Hematopoietic multipotent progenitor cell treated with erythropoietin and hydrocortisone succinate and interleukin-3 and kit ligand, for 17 days (in vitro differentiated cells): ENCODE results near the gene CFAP410.
"Not testable (repeated sequence)": the region's sequence is repeated elsewhere in the genome, so short reads cannot be mapped to it uniquely, and the experiment has no call there.

ENCODE experiments used
- DNase-seq: peaks from one replicate; pipeline ENCODE4 v3.0.0-alpha.2; 2015; ENCODE audit warnings: low spot score

CFAP410 gene

GRCh38 chr21:44316277-44316900 lies 22.8 kb downstream of the CFAP410 start:
- DNase-seq, result no peak

GRCh38 chr21:44315691-44316203 lies 23.4 kb downstream of the CFAP410 start:
- no peak for DNase-seq

- DNase-seq, result no peak
Measured at GRCh38 chr21:44314561-44314960, 24.6 kb downstream of the CFAP410 start.

DNA sequence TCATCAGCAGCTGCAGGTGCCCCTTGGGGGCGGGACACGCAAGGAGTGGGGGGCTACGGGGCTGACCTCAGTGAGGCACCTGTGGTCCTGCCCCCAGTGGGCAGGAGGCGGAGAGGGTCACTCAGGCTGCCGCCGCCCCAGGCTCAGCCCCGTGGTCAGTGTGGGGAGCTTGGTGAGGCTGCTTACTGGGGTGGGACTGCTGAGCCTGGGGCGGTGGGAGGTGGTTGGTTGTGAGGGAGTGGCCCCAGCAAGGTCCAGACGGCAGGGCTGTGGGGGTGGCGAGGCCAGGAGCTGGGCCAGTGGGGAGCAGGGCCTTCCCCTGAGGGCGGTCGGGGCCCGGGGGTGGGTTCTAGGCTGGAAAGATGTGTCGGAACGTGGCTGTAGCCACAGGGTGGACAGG lies 25.1 kb downstream of the CFAP410 start:
- DNase-seq, result no peak

DNA sequence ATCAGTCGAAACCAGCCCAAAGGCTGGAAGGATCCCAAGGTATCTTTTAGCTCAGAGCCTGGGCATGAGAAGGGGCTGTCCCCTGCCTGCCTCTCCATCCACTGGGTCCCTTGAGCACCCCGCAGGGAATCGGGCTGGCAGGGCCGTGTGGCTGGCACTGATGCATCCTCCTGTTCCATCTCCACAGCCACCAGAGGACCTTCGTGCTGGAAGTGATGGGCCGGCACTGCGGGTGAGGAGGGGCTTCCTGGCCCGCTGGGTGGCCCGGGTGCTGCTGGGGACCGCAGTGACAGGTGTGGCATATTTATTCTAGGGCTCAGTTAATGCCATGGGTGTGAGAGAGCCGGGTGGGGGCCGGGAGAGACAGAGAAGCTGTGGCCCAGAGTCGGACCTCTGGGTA lies 25.7 kb downstream of the CFAP410 start:
- DNase-seq, result no peak

DNA sequence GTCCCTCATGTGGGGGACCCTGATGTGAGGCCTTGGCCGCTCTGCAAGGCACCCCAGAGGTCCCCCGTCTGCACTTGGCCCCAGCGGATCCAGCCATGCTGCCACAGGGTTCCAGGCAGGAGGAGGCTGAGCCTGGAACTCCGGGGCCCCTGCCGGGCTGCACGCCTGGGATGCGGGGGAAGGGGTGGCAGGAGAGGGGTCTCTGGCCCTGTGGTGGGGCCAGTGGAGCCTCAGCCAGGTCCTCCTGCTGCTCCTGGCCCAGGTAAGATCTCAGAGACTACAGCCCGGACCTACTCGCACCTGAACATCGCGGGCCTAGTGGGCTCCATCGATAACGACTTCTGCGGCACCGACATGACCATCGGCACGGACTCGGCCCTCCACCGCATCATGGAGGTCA lies 26.5 kb downstream of the CFAP410 start:
- no peak for DNase-seq

- DNase-seq, result no peak
Measured at GRCh38 chr21:44312089-44312488, 27.1 kb downstream of the CFAP410 start.

- DNase-seq, result no peak
Measured at GRCh38 chr21:44310628-44311507, 28.3 kb downstream of the CFAP410 start.

DNA sequence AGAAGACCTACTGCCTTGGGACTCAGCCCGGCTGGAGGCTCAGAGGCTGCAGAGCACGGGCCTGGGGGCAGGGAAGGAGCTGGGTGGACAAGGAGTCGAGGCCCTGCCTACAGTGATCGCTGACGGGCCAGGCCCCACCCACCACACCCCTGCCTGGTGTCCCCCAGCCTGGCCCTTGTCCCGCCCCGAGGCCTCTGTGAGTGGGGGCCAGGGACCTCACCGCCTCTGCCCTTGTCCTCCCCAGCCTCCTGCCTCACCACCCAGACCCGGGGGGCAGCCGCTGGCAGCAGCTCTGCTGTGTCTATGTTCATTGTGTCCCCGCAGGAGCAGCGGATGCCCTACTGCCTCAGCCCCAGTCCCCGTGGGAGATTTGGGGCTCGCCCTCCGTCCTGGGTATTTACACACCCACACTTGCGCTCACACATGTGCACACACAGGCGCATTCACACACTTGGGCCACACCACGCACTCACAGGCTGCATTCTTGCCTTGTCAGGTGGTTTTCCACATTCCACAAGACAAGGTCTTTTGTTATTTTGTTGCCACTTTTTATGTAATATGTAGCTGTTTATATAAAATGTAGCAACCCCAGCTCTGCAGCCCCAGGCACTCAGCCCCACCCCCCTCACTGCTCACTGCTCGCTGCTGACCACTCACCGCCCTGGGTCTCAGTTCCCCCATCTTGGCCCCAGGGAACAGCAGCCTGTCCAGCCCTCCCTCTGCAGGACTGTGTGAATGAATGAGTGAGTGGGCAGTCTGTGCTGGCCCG lies 32.1 kb downstream of the CFAP410 start:
- DNase-seq, result no peak

DNA sequence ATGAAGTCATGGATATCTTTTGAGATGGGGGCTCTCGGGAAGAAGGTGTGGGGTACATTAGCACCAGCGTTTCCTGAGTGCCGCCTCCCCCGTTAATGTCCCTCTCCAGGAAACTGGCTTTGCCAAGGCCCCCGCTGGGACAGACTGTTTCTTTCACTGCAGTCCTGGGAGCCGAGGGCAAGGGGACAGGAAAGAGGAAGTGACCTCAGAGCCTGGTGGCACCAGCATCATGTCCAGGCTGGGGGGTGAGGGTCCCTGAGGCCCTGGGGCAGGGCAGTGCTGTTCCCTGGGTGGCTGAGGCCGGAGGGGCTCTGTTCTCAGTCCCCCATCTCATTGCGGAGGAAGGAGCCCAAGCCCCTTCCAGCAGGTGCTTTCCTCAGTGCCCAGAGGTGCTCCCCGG lies 33.5 kb downstream of the CFAP410 start:
- DNase-seq, result no peak

DNA sequence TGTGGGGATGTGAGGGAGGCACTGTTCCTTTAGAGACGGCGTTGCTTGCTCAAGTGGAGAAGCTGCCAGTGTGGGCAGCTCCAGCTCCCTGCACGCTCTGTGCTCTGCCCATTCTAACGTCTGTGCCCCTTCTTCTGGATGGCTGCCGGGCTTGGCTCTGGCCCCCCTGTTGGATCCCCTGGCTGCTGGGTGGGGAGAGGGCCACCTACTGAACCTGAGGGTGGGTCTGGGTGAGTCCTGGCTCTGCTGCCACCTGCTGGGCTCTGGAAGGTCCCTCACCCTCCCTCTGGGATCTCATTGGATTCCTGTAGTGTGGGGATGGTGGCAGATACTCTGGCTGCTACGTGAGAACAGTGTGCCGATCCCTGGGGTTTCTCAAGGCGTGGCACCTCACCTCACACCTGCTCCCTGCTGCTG lies 34.3 kb downstream of the CFAP410 start:
- DNase-seq, result no peak

DNA sequence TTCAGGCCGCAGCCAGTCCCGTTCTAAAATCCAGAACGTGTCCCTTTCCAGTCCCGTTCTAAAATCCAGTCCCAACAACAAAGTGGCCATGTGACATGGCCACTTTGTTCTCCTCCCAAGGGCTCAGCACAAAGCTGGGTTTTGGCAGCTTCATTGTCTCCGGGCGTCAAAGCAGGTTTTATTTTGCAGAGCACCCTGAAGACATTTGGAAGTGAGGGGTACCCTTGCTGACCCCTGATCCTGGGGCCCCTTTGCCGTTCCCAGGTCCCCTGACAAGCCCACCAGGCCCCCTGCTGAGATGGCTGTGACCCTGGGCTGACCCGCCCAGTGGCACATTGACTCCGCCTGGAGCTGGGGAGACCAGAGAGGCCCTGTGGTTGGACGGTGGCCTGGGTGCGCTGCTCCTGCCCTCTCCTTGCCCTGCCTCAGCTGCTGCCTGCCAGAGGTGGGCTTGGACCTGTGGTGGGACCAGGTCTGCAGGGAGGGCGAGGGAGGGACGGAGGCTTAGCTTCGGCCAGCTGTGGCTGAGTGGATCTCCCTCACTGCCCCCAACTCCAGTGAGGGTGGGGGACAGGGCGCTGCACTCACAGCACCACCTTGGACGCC lies 35.1 kb downstream of the CFAP410 start:
- DNase-seq, result no peak

DNA sequence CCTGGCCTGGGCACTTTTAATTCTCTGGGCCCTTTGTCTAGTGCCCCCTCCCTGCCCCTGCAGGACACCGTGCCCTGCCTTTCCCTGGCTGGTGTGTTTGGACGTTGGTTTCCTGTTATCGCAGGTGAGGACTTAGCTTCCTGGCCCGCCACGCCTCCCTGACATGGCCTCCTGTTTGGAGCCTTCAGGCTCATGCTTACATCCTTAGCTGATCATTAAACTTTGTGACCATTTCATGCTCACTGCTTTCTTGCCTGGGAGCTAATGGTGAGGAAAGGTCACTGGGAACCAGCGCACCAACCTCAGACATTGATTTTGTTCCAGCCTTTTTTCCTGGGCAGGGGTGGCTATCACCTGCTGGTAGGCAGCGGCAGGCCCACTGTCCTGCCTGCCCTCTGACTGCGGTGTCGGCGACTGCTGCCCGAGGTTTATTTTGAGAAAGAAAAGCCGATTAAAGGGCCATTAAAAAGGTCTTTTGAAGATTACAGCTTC lies 35.7 kb downstream of the CFAP410 start:
- DNase-seq, result no peak

- not testable (repeated sequence) for DNase-seq
Measured at GRCh38 chr21:44302573-44303401, 36.4 kb downstream of the CFAP410 start.

DNA sequence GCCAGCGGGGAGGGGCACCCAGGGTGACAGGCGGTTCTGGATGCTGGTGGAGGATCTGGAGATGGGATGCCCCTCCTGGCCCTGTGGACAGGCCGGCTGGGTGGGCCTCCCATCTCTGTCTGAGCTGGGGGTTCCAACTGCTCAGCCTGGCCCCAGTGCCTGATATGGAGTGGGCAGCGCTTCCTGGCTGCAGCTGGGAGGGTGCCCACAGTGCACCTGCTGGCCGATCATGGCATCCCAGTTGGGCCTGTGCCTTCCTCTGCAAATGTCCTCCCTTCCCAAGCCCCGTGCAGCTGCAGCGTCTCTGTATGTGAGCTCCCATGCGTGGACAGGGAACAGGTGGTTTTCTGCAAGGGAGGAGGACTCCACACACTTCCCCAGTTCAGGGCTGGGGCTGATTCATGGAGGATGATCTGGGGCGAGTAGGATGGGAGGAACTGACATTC lies 37.2 kb downstream of the CFAP410 start:
- DNase-seq, result no peak

DNA sequence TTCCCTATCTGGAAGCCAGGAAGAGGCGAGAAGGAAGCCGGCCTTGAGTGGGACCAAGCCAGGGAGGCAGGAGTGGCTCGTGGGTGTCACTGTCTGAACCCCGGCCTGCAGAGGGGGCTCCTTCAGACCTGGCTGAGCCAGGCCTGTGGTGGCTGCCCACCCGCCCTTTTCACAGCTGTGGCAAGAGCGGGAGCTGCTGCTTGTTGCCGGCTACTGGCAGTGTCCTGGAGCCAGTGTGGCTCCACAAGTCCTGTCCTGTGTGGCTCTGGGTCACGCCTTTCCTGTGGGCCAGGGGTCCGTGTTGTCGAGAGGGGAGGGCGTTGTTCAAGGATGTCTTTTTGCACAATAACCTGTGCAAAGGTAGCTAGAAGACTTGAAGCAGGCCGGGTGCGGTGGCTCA lies 38.0 kb downstream of the CFAP410 start:
- no peak for DNase-seq

GRCh38 chr21:44300262-44300959 lies 38.8 kb downstream of the CFAP410 start:
- DNase-seq, result peak; percentile 12

DNA sequence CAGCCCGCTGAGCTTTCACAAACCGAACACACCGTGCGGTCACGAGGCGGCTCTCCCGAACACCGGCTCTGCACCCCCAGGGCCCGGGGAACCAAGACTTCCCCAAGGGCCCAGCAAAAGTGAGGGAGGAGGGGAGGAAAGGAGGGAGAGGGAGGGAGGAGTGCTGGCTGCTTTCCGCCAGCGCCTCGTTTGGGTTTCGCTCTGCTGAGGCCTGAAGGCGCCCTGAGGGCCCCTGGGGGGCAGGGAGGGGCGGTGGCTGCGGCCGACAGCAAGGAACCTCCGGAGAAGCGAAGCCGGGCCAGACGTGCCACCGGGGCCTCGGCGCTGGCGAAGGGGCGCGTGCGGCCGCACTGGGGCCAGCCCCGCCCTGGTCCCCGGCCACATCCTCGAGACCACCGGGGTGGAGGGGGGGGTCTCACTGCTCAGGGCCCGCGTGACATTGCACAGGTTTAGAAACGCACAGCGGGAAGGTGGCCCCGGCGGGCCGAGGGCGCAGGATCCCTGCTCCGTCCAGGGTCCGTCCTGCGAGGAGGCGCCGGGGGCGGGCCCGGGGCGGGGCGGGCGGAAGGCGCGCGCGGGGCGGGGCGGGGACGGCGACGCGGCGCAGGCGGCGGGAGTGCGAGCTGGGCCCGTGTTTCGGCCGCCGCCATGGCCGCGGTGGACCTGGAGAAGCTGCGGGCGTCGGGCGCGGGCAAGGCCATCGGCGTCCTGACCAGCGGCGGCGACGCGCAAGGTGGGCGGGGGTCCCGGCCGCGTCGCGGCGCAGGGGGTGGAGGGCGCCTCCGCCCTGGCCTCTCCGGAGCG lies 39.5 kb downstream of the CFAP410 start, which contains the start of gene PFKL:
Gene PFKL (plus strand): TSS at position 596 of the 804 bp plus-strand sequence. CDS start 53 bp downstream, at position 649.
- DNase-seq, result peak; percentile 20

DNA sequence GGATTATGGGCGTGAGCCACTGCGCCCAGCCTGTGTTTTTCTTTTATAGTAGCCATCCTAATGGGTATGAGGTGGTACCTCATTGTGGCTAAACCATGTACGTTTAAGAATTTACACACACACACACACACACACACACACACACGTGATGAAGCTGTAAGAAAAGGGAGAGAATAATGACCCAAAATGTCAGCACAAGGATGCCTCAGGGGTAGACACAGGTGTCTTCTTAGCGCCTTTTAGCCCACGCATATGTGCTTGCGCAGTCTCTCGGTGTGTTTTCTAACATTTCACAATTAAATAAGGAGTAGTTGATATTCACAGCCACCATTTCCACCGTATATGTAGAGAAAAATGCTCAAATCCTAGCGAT lies 40.1 kb downstream of the CFAP410 start:
- DNase-seq, result no peak
